Right lobe of liver (tissue), 6 donors: ENCODE data around the gene HS3ST1. TPM values are rescaled to one million over a fixed set of nuclear protein-coding genes. Genes with fewer than 3 reads are reported as not detected.

ENCODE experiments used
- ATAC-seq, 4 donors: fragments of 200-7000 bp; cut with Tn5 transposase; one replicate each; pipeline ENCODE4 v1.9.1; 2020; ENCODE audit warnings: mild to moderate bottlenecking in 4 of 4, moderate library complexity in 4 of 4
- DNase-seq, 3 donors: peaks; one replicate each; pipeline ENCODE4 v3.0.0-alpha.2; 2020
- H3K27ac ChIP-seq, 3 donors: fragments of 200-600 bp; one replicate each; pipeline ENCODE4 v1.8.0; 2022
- H3K27me3 ChIP-seq, 2 donors: fragments of 200-600 bp; one replicate each; pipeline ENCODE4 v1.8.0; 2022
- H3K36me3 ChIP-seq, 4 donors: fragments of 200-600 bp; sonication (generic) in 1 of 4; one replicate each; pipeline versions ENCODE4 v1.5.1 to v1.8.0; 2017 to 2022; ENCODE audit warnings: control low read depth in 1 of 4
- H3K4me1 ChIP-seq, 4 donors: fragments of 200-600 bp; sonication (generic) in 1 of 4; one replicate each; pipeline versions ENCODE4 v1.5.1 to v1.8.0; 2017 to 2022; ENCODE audit warnings: control low read depth in 1 of 4
- H3K4me3 ChIP-seq, 3 donors: fragments of 200-600 bp; one replicate each; pipeline ENCODE4 v1.8.0; 2022
- H3K9me3 ChIP-seq, 4 donors: fragments of 200-600 bp; sonication (generic) in 1 of 4; one replicate each; pipeline versions ENCODE4 v1.5.1 to v1.8.0; 2017 to 2022; ENCODE audit warnings: control low read depth in 1 of 4
- POLR2A ChIP-seq: fragments of 450-650 bp; IDR thresholded peaks from one replicate; pipeline ENCODE4 v1.6.1; 2017; ENCODE audit warnings: antibody characterized with exemption, mild to moderate bottlenecking
- WGBS: methylation state at CpG from one replicate; pipeline ENCODE4 v1.1.6; 2018; ENCODE audit warnings: low coverage, low lambda C conversion rate; ENCODE audit not compliant: insufficient coverage; ENCODE audit errors: missing lambda C conversion rate; 5-methylcytosine and 5-hydroxymethylcytosine counted together
- intact Hi-C, 2 donors: fragments of 100-400 bp; cut with DNase I; formaldehyde crosslinking; loops; one replicate each; pipeline versions ENCODE4 v1.11.2 to v1.14.1; 2022
- total RNA-seq, 6 experiments: library from RNA; depleted of rRNA in 2 of 6; stranded (reverse); fragments of >200 nt in 2 of 6; fragmentation: NEBNext Ultra II Directional in 3 of 6; extraction: Animal tissue kit (Norgen Biotek cat#: 25700) in 3 of 6; gene quantifications; one replicate each; pipeline versions ENCODE4 v1.1.0 to v1.2.4, GENCODE V29; 2016 to 2023
- TF ChIP-seq, protein P1 (sequence below), 4 donors: fragments of 200-600 bp in 3 of 4; fragments of 450-650 bp in 1 of 4; IDR thresholded peaks; one replicate each; pipeline versions ENCODE4 v1.5.1 to v1.8.0; 2016 to 2022; ENCODE audit warnings: antibody characterized with exemption in 4 of 4, mild to moderate bottlenecking in 2 of 4
- donor health status: DM: no; HTN: yes; CAD: no.
- donor health status: DM: no; HTN: no; CAD: no.
- donor health status: DM: no; HTN: no; CAD: no.
- donor health status: DM: no; HTN: yes; CAD: no.
- donor health status: DM: no; HTN: yes; CAD: no.

Gene HS3ST1
- total RNA-seq, 6 experiments from 2014 or later: 0.11 to 1.2 (median 0.25) TPM

DNA sequence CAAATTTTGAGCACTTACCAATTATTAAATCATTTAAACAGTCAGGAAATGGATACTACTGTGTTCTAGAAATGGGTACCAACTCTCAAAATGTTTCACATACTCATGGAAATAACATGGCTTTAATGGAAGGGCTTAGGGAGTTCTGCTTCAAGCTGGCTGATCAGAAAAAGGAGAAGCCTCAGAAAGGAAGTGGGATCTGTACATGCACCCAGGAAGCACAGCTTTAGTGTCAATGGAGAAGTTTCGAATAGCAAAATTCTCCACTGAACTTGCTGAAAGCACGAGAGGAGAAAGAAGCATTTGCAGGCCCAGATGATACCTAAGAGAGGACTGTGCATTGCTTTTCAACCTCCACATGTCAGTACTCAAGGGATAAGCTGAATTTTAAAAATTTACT, 11.1 kb upstream of the HS3ST1 start:
- H3K36me3 ChIP-seq: no peaks in the 10 kb centered on the region
- ATAC-seq: peak in 3 of 4 donors; percentile 51 to 61 (median 53)
- TF ChIP-seq, protein P1, sequence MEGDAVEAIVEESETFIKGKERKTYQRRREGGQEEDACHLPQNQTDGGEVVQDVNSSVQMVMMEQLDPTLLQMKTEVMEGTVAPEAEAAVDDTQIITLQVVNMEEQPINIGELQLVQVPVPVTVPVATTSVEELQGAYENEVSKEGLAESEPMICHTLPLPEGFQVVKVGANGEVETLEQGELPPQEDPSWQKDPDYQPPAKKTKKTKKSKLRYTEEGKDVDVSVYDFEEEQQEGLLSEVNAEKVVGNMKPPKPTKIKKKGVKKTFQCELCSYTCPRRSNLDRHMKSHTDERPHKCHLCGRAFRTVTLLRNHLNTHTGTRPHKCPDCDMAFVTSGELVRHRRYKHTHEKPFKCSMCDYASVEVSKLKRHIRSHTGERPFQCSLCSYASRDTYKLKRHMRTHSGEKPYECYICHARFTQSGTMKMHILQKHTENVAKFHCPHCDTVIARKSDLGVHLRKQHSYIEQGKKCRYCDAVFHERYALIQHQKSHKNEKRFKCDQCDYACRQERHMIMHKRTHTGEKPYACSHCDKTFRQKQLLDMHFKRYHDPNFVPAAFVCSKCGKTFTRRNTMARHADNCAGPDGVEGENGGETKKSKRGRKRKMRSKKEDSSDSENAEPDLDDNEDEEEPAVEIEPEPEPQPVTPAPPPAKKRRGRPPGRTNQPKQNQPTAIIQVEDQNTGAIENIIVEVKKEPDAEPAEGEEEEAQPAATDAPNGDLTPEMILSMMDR (IDR thresholded peaks at IDR 0.05): no peak
- no peak for TF ChIP-seq POLR2A
- no peak for DNase-seq
- H3K4me1 ChIP-seq: no peaks in the 10 kb centered on the region
- no peak overlapping the region for H3K27ac ChIP-seq
- no peaks in the 10 kb centered on the region for H3K27me3 ChIP-seq
- intact Hi-C loops: no loop called here
- H3K9me3 ChIP-seq: no peaks in the 10 kb centered on the region
- no peak overlapping the region for H3K4me3 ChIP-seq
- WGBS: 58% methylated on average over 2 of the region's 2 CpGs

DNA sequence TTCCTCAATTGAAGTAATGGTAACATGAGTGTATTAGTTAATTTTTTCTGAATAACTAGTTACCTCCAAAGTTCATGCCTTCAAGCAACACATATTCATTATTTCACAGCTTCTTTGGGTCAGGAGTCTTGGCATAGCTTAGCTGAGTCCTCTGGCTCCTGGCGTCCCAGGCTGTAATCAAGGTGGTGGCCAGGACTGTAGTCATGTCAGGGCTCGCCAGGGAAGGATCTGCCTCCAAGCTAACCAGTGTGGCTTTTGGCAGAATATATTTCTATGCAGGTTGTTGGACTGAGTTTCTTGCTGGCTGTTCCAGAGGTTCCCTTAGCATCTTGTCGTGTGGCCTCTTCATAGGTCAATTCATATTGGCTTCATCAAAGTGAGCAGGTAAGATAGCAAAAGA, 10.0 kb upstream of the HS3ST1 start:
- Histone ChIP-seq H3K27ac (no peak overlapping the region), H3K36me3 (no peaks in the 10 kb centered on the region), H3K4me1 (no peaks in the 10 kb centered on the region), H3K27me3 (no peaks in the 10 kb centered on the region), H3K9me3 (no peaks in the 10 kb centered on the region), H3K4me3 (no peak overlapping the region)
- 79% methylated on average over 3 of the region's 3 CpGs for WGBS
- DNase-seq (no peak), ATAC-seq (no peak)
- intact Hi-C loops: no loop called here
- TF ChIP-seq POLR2A: no peak
- TF ChIP-seq, protein P1 (IDR thresholded peaks at IDR 0.05): no peak

DNA sequence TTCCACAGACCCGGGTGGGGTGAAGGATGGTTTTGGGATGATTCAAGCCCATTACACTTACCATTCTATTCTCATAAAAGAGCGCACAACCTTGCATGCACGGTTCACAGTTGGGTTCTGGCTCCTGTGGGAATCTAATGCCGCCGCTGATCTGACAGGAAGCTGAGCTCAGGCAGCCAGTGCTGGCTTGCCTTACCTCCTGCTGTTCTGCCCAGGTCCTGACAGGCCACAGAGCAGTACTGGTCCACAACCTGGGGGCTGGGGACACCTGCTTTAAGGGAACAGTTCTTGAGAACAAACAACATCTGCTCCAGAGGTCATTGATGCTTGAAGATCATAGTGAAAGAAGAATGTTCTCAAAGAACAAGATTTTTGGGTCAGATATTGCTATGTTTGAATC, 8.0 kb upstream of the HS3ST1 start:
- DNase-seq (no peak), ATAC-seq (no peak)
- no peaks in the 10 kb centered on the region for H3K4me1 ChIP-seq
- H3K27ac ChIP-seq: no peak overlapping the region
- intact Hi-C loops: no loop called here
- 45% methylated on average over 2 of the region's 5 CpGs for WGBS
- no peaks in the 10 kb centered on the region for H3K9me3 ChIP-seq
- no peaks in the 10 kb centered on the region for H3K27me3 ChIP-seq
- no peaks in the 10 kb centered on the region for H3K36me3 ChIP-seq
- H3K4me3 ChIP-seq: no peak overlapping the region
- TF ChIP-seq, protein P1 (IDR thresholded peaks at IDR 0.05): no peak
- TF ChIP-seq POLR2A: no peak

DNA sequence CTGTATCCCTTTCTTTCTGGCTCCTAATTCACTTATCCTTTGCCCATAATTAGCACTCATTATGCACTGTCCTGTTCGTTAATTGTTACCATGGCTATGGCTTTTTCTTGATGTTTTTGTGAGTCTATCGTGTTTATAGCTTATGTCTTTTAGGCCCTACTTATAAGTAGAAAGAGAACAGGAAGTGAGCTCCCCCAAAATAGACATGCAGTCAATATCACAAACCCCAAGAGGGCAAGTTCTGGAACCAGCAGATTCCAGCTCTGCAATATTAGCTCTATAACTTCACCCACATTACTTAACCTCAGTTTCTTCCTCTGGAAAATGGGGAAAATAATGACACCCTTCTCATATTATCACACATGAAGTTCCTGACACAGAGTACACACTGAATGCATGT, 7.4 kb upstream of the HS3ST1 start:
- H3K4me3 ChIP-seq: no peak overlapping the region
- no peaks in the 10 kb centered on the region for H3K27me3 ChIP-seq
- no peak overlapping the region for H3K27ac ChIP-seq
- 28% methylated on average over 2 of the region's 2 CpGs for WGBS
- intact Hi-C loops: no loop called here
- DNase-seq (no peak), ATAC-seq (no peak)
- no peak for TF ChIP-seq POLR2A
- TF ChIP-seq, protein P1 (IDR thresholded peaks at IDR 0.05): no peak
- no peaks in the 10 kb centered on the region for H3K36me3 ChIP-seq
- H3K4me1 ChIP-seq: no peaks in the 10 kb centered on the region
- no peaks in the 10 kb centered on the region for H3K9me3 ChIP-seq

DNA sequence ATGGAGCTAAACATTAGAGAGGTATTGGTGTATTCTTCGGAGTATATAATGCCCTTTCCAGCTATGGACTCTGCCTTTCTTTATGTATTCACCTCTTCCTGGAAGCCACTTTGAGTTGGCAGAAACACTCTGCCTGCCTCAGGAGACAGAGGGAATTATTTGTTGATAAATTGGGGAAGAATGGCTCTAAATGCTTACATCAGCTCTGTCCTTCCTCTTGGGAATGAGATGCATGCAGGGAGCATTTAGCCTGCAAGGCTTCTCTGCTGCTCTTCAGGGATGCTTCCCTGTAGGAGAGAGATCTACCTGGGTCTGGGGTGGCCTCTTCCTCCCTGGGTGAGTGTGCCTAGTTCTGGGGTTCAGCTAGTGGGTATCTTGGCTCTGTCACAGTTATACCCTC, 6.9 kb upstream of the HS3ST1 start:
- no peak for ATAC-seq

More for the DNA sequence above, 6.9 kb upstream of the HS3ST1 start:
- 73% methylated on average over 1 of the region's 1 CpG for WGBS
- no peaks in the 10 kb centered on the region for H3K4me1 ChIP-seq
- intact Hi-C loops: no loop called here
- no peaks in the 10 kb centered on the region for H3K27me3 ChIP-seq
- H3K4me3 ChIP-seq: no peak overlapping the region
- no peak for TF ChIP-seq POLR2A
- TF ChIP-seq, protein P1 (IDR thresholded peaks at IDR 0.05): no peak
- no peaks in the 10 kb centered on the region for H3K9me3 ChIP-seq
- H3K27ac ChIP-seq: no peak overlapping the region
- no peak for DNase-seq
- H3K36me3 ChIP-seq: no peaks in the 10 kb centered on the region
